Endodermal cell (in vitro differentiated cells): ENCODE results near the gene CLSTN2. TPM values are rescaled to one million over a fixed set of nuclear protein-coding genes. Genes with fewer than 3 reads are reported as not detected.

Experiments used
- DNase-seq: peaks from one replicate; pipeline ENCODE4 v3.0.0-alpha.2; 2017
- H3K27ac ChIP-seq: 2 replicates; pipeline ENCODE4 v1.5.1; 2013; ENCODE audit warnings: mild to moderate bottlenecking, low read depth, low read length, moderate library complexity
- H3K27me3 ChIP-seq: 2 replicates; pipeline ENCODE4 v1.6.1; 2013; ENCODE audit warnings: mild to moderate bottlenecking, low read length, moderate library complexity; ENCODE audit not compliant: insufficient read depth, control insufficient read depth, poor library complexity, severe bottlenecking
- H3K36me3 ChIP-seq: 2 replicates; pipeline ENCODE4 v1.7.0; 2013; ENCODE audit warnings: mild to moderate bottlenecking, low read length, moderate library complexity; ENCODE audit not compliant: control insufficient read depth, insufficient read depth
- H3K4me1 ChIP-seq: one replicate; pipeline ENCODE4 v1.7.0; 2013; ENCODE audit warnings: low read length; ENCODE audit not compliant: control insufficient read depth, insufficient read depth
- H3K4me3 ChIP-seq: 2 replicates; pipeline ENCODE4 v1.5.1; 2013; ENCODE audit warnings: mild to moderate bottlenecking, low read length, moderate library complexity
- H3K9ac ChIP-seq: 2 replicates; pipeline ENCODE4 v1.6.1; 2013; ENCODE audit warnings: mild to moderate bottlenecking, low read length, moderate library complexity; ENCODE audit not compliant: poor library complexity, severe bottlenecking; ENCODE audit errors: extremely low read depth
- H3K9me3 ChIP-seq: 2 replicates; pipeline ENCODE4 v1.6.1; 2013; ENCODE audit warnings: mild to moderate bottlenecking, low read length, moderate library complexity; ENCODE audit not compliant: control insufficient read depth
- H3K27ac Mint-ChIP-seq: 2 replicates; pipeline ENCODE4 v1.8.0; 2020; ENCODE audit warnings: mixed read lengths
- H3K27me3 Mint-ChIP-seq: 2 replicates; pipeline ENCODE4 v1.8.0; 2021; ENCODE audit warnings: mild to moderate bottlenecking, mixed read lengths; ENCODE audit not compliant: insufficient read depth
- H3K36me3 Mint-ChIP-seq: 2 replicates; pipeline ENCODE4 v1.8.0; 2020; ENCODE audit warnings: low read depth, mixed read lengths
- H3K4me1 Mint-ChIP-seq: 2 replicates; pipeline ENCODE4 v1.8.0; 2020; ENCODE audit warnings: mixed read lengths
- H3K4me3 Mint-ChIP-seq: 2 replicates; pipeline ENCODE4 v1.8.0; 2020; ENCODE audit warnings: mild to moderate bottlenecking, moderate library complexity, mixed read lengths
- H3K9me3 Mint-ChIP-seq: 2 replicates; pipeline ENCODE4 v1.8.0; 2020; ENCODE audit warnings: mild to moderate bottlenecking, mixed read lengths
- CTCF ChIP-seq: fragments of 200-600 bp; sonication (generic); conservative IDR thresholded peaks from 2 replicates; pipeline ENCODE4 v1.5.0; 2021; ENCODE audit warnings: antibody characterized with exemption, mild to moderate bottlenecking
- WGBS, 2 experiments: methylation state at CpG; one replicate each; pipeline versions ENCODE4 v1.1.5 to v1.1.7; 2013; ENCODE audit warnings: missing lambda C conversion rate in 2 of 2, mixed read lengths in 1 of 2; ENCODE audit not compliant: insufficient coverage in 1 of 2, insufficient read length in 1 of 2; 5-methylcytosine and 5-hydroxymethylcytosine counted together
- total RNA-seq, 2 donors: library from RNA; stranded (reverse); fragmentation: NEBNext Ultra II Directional in 1 of 2; extraction: Animal tissue kit (Norgen Biotek cat#: 25700) in 1 of 2; gene quantifications; 2 replicates in 1 of 2; 3 replicates in 1 of 2; pipeline ENCODE4 v1.2.1, GENCODE V29; 2021

Gene CLSTN2
- total RNA-seq, 2 donors from 2014 or later: 0.13 to 0.42 TPM

- H3K27me3 Mint-ChIP-seq: peaks cover 57% of the 10 kb centered on the region
- no peaks in the 10 kb centered on the region for H3K9me3 Mint-ChIP-seq
- Histone ChIP-seq H3K27ac (no peak overlapping the region), H3K9me3 (no peaks in the 10 kb centered on the region), H3K4me3 (no peak overlapping the region), H3K9ac (no peak overlapping the region), H3K27me3 (no peaks in the 10 kb centered on the region), H3K4me1 (no peaks in the 10 kb centered on the region), H3K36me3 (no peaks in the 10 kb centered on the region)
- no peaks in the 10 kb centered on the region for H3K36me3 Mint-ChIP-seq
- no peak overlapping the region for H3K4me3 Mint-ChIP-seq
- no peak for DNase-seq
- TF ChIP-seq CTCF: no peak
- no peak overlapping the region for H3K27ac Mint-ChIP-seq
- H3K4me1 Mint-ChIP-seq: peaks cover 14% of the 10 kb centered on the region
These were observed 532.9 kb downstream of the CLSTN2 start for GRCh38 chr3:140467796-140468315.

GRCh38 chr3:140468407-140468806 is 533.4 kb downstream of the CLSTN2 start:
- no peaks in the 10 kb centered on the region for H3K27me3 ChIP-seq
- no peaks in the 10 kb centered on the region for H3K4me1 ChIP-seq
- 87 to 93% methylated on average over 4 to 7 of the region's 7 CpGs for WGBS, 2 experiments
- no peaks in the 10 kb centered on the region for H3K9me3 ChIP-seq
- TF ChIP-seq CTCF: no peak
- H3K27ac Mint-ChIP-seq: no peak overlapping the region
- no peak overlapping the region for H3K4me3 Mint-ChIP-seq
- no peaks in the 10 kb centered on the region for H3K36me3 ChIP-seq
- H3K9me3 Mint-ChIP-seq: no peaks in the 10 kb centered on the region
- H3K27ac ChIP-seq: no peak overlapping the region
- no peaks in the 10 kb centered on the region for H3K36me3 Mint-ChIP-seq
- peaks cover 52% of the 10 kb centered on the region for H3K27me3 Mint-ChIP-seq
- no peak for DNase-seq
- H3K9ac ChIP-seq: no peak overlapping the region
- H3K4me1 Mint-ChIP-seq: peaks cover 14% of the 10 kb centered on the region
- H3K4me3 ChIP-seq: no peak overlapping the region

- Histone ChIP-seq H3K9me3 (no peaks in the 10 kb centered on the region), H3K9ac (no peak overlapping the region), H3K27me3 (no peaks in the 10 kb centered on the region), H3K4me1 (no peaks in the 10 kb centered on the region), H3K4me3 (no peak overlapping the region), H3K36me3 (no peaks in the 10 kb centered on the region), H3K27ac (no peak overlapping the region)
- Mint-ChIP-seq H3K4me3 (no peak overlapping the region), H3K27me3 (peaks cover 42% of the 10 kb centered on the region), H3K9me3 (no peaks in the 10 kb centered on the region), H3K36me3 (no peaks in the 10 kb centered on the region), H3K27ac (no peak overlapping the region), H3K4me1 (peaks cover 14% of the 10 kb centered on the region)
- TF ChIP-seq CTCF: no peak
- DNase-seq: peak; percentile 24
- 85 to 91% methylated on average over 4 of the region's 4 CpGs for WGBS, 2 experiments
These were observed 534.5 kb downstream of the CLSTN2 start for GRCh38 chr3:140469491-140469890.
